Left ventricle myocardium inferior (tissue), 1 donor: ENCODE measurements around the gene RIMKLB. TPM values are rescaled to one million over a fixed set of nuclear protein-coding genes. Genes with fewer than 3 reads are reported as not detected.

Experiments used
- DNase-seq: peaks from one replicate; pipeline ENCODE4 v3.0.0-alpha.2; 2020
- H3K27ac ChIP-seq: fragments of 200-600 bp; replicated peaks from 2 replicates; pipeline ENCODE4 v1.8.0; 2021
- H3K27me3 ChIP-seq: fragments of 200-600 bp; 2 replicates; pipeline ENCODE4 v1.8.0; 2021; ENCODE audit warnings: low read depth
- H3K36me3 ChIP-seq: fragments of 200-600 bp; 2 replicates; pipeline ENCODE4 v1.8.0; 2021
- H3K4me1 ChIP-seq: fragments of 200-600 bp; 2 replicates; pipeline ENCODE4 v1.8.0; 2021
- H3K4me3 ChIP-seq: fragments of 200-600 bp; 2 replicates; pipeline ENCODE4 v1.8.0; 2021; ENCODE audit warnings: mild to moderate bottlenecking, moderate library complexity
- H3K9me3 ChIP-seq: fragments of 200-600 bp; replicated peaks from 2 replicates; pipeline ENCODE4 v1.8.0; 2021
- intact Hi-C: fragments of 100-400 bp; cut with micrococcal nuclease; formaldehyde crosslinking; loops from one replicate; pipeline ENCODE4 v1.11.0; 2022
- total RNA-seq: library from RNA; stranded (reverse); fragmentation: NEBNext Ultra II Directional; extraction: Animal tissue kit (Norgen Biotek cat#: 25700); gene quantifications from one replicate; pipeline ENCODE4 v1.2.1, GENCODE V29; 2021
- TF ChIP-seq, protein P1 (sequence below): fragments of 200-600 bp; IDR thresholded peaks from 2 replicates; pipeline ENCODE4 v1.8.0; 2021; ENCODE audit warnings: antibody characterized with exemption, mild to moderate bottlenecking, borderline replicate concordance
- donor health status: DM: no; HTN: yes; CAD: no; lungs with severe emphysema.

The RIMKLB gene
- total RNA-seq, 1 donor from 2014 or later, result 14.0 TPM

DNA sequence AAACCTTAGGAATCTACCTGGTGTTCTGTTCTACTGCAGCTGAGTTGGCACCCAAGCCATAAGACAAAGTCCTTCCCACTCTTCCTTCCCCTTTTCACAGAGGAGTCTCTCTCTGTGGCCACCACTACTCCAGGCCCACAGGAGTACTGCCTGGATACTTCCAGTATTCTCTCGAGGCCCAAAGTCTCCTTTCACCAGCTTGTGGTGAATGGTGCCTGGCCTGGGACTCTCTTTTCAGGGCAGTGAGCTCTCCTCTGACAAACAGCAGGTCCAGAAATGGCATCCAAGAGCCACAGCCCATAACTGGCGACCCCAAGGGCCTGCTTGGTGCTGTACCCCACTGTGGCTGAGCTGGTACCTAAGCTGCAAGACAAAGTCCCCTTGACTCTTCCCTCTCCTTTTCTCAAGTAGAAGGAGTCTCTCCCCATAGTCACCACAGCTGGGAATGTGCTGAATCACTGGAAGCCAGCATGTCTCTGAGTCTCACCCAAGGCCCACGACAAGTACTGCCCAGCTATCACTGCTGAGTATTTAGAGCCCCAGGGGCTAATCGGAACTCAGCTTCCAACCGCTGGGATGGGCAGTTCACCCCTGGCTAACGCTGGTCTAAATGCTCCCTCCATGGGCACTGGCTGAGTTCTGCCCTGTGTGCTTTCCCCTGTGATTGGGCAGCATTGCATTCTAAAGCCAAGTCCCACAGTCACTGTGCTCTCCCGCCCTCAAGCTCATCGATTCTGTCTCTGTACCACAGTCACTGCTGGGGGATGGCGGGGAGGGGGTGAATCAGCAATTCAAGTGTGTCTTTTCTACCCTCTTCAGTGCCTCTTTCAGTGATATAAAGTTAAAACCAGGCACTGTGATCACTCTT is 130.7 kb downstream of the RIMKLB start:
- no peak for DNase-seq
- intact Hi-C loops, result no loop called here
- TF ChIP-seq, protein P1, sequence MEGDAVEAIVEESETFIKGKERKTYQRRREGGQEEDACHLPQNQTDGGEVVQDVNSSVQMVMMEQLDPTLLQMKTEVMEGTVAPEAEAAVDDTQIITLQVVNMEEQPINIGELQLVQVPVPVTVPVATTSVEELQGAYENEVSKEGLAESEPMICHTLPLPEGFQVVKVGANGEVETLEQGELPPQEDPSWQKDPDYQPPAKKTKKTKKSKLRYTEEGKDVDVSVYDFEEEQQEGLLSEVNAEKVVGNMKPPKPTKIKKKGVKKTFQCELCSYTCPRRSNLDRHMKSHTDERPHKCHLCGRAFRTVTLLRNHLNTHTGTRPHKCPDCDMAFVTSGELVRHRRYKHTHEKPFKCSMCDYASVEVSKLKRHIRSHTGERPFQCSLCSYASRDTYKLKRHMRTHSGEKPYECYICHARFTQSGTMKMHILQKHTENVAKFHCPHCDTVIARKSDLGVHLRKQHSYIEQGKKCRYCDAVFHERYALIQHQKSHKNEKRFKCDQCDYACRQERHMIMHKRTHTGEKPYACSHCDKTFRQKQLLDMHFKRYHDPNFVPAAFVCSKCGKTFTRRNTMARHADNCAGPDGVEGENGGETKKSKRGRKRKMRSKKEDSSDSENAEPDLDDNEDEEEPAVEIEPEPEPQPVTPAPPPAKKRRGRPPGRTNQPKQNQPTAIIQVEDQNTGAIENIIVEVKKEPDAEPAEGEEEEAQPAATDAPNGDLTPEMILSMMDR, result no peak

DNA sequence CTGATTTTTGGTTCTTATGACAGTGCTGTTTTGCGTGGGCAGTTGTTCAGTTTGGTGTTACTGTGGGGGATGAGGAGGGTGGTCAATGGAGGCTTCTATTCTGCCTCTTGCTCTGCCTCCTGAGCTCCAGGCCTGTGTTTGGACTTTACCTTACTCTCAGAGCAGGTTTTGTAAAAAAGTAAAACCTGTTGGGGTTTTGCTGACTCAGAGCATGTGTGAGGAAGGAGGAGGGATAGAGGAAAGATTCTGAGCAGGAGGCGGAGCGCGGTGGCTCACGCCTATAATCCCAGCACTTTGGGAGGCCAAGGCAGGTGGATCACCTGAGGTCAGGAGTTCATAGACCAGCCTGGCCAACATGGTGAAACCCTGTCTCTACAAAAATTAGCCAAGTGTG is 131.3 kb downstream of the RIMKLB start:
- Histone ChIP-seq H3K27ac (no peak overlapping the region), H3K4me1 (no peaks in the 10 kb centered on the region), H3K27me3 (peaks cover 5% of the 10 kb centered on the region), H3K4me3 (no peak overlapping the region), H3K36me3 (no peaks in the 10 kb centered on the region), H3K9me3 (peaks cover 14% of the 10 kb centered on the region)
- DNase-seq, result no peak
- intact Hi-C loops, result no loop called here
- TF ChIP-seq, protein P1, result no peak

More for the DNA sequence above, 130.7 kb downstream of the RIMKLB start:
- no peaks in the 10 kb centered on the region for H3K36me3 ChIP-seq
- no peak overlapping the region for H3K4me3 ChIP-seq
- no peak overlapping the region for H3K27ac ChIP-seq
- peaks cover 5% of the 10 kb centered on the region for H3K27me3 ChIP-seq
- H3K9me3 ChIP-seq, result peaks cover 14% of the 10 kb centered on the region
- no peaks in the 10 kb centered on the region for H3K4me1 ChIP-seq

DNA sequence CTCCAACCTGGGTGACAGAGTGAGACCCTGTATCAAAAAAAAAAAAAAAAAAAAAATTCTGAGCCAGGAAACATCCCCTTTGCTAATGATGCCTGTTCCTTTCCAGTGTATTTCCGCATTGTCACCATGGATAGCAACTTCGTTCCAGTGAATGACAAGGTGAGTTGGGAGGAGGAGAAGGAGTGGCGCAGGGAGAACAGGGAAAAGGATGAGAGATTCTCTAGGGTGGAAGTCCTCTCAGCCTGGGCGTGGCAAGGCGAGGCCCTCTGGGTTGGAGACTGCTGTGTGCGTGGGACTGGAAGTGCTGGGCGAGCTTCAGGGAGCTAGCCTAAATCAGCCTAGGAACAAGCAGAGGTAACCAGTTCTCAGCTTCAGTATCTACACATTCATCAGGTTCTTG is 131.8 kb downstream of the RIMKLB start:
- no peak overlapping the region for H3K4me3 ChIP-seq
- no peak overlapping the region for H3K27ac ChIP-seq
- DNase-seq, result no peak
- H3K36me3 ChIP-seq, result no peaks in the 10 kb centered on the region
- peaks cover 14% of the 10 kb centered on the region for H3K9me3 ChIP-seq
- H3K27me3 ChIP-seq, result peaks cover 6% of the 10 kb centered on the region
- TF ChIP-seq, protein P1, result no peak
- H3K4me1 ChIP-seq, result no peaks in the 10 kb centered on the region
- intact Hi-C loops, result no loop called here

DNA sequence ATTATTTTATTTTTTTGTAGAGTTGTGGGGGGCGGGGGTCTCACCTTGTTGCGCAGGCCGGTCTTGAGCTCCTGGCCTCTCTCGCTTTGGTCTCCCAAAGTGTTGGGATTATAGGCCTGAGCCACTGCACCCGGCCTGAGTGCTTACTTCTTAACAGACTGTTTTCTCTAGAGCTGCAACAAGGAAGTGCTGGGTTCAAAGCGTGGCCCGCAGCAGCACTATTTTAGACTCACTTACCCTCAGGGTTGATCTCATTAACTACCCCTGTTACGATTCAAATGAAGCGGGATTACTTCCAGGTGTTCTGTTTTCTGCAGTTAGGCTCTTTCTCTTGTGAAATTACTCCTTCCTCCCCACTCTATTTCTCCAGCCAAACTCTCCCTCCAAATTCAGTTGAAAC is 133.3 kb downstream of the RIMKLB start:
- no peak overlapping the region for H3K27ac ChIP-seq
- TF ChIP-seq, protein P1, result no peak
- H3K4me1 ChIP-seq, result no peaks in the 10 kb centered on the region
- peaks cover 5% of the 10 kb centered on the region for H3K9me3 ChIP-seq
- no peaks in the 10 kb centered on the region for H3K36me3 ChIP-seq
- intact Hi-C loops, result no loop called here
- no peak overlapping the region for H3K4me3 ChIP-seq
- no peak for DNase-seq
- peaks cover 15% of the 10 kb centered on the region for H3K27me3 ChIP-seq

DNA sequence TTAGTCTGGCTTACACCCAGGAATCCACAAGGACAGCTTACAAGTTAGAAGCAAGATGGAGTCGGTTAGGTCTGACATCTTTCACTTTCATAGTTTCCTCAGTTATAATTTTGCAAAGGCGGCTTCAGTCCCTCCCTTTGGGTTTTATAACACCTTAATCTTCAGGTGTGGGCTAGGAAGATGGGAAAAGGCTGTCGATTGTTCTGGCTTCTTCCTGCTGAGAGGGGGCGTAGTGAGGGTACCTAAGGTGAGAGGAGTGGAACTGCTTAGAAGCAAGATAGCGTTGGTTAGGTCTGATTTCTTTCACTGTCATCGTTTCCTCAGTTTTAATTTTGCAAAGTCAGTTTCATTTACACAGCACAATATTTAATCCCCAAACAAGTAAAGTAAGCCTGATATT is 134.7 kb downstream of the RIMKLB start:
- H3K27ac ChIP-seq, result no peak overlapping the region
- H3K27me3 ChIP-seq, result peaks cover 15% of the 10 kb centered on the region
- no peaks in the 10 kb centered on the region for H3K36me3 ChIP-seq
- no peak overlapping the region for H3K4me3 ChIP-seq
- TF ChIP-seq, protein P1, result no peak
- no peaks in the 10 kb centered on the region for H3K9me3 ChIP-seq
- no peaks in the 10 kb centered on the region for H3K4me1 ChIP-seq
- no peak for DNase-seq
- intact Hi-C loops, result no loop called here

Other genes starting within 250 kb of the RIMKLB start
- gene CLEC6A, start 242.0 kb upstream of the RIMKLB start, total RNA-seq, result not detected
- gene CLEC4D, start 184.5 kb upstream of the RIMKLB start, total RNA-seq, result not detected
- 0.19 TPM for gene CLEC4E, start 157.1 kb upstream of the RIMKLB start, total RNA-seq
- not detected for gene AICDA, start 85.1 kb upstream of the RIMKLB start, total RNA-seq
- gene MFAP5, start 35.2 kb upstream of the RIMKLB start, total RNA-seq, result 55.8 TPM
- not detected for gene A2ML1, start 124.6 kb downstream of the RIMKLB start, total RNA-seq
- 23.4 TPM for gene PHC1, start 216.5 kb downstream of the RIMKLB start, total RNA-seq